ENCODE data around the gene AQR.

AQR gene

GRCh38 chr15:34865531-34865930 lies 104.0 kb downstream of the AQR start:
- no peak for TF ChIP-seq CTCF (IDR thresholded peaks at IDR 0.05; ENCODE audit: insufficient read depth, low read depth, low read length, missing control alignments)
- DNase-seq (ENCODE audit: low read depth): no peak
- no peak overlapping the region for H3K4me3 ChIP-seq (ENCODE audit: low read depth, low read length)

GRCh38 chr15:34861214-34861613 lies 108.3 kb downstream of the AQR start:
- no peak overlapping the region for H3K4me3 ChIP-seq (ENCODE audit: low read depth, low read length)
- no peak for DNase-seq (ENCODE audit: low read depth)
- no peak for TF ChIP-seq CTCF (IDR thresholded peaks at IDR 0.05; ENCODE audit: insufficient read depth, low read depth, low read length, missing control alignments)

GRCh38 chr15:34855893-34856292 lies 113.6 kb downstream of the AQR start:
- H3K4me3 ChIP-seq (ENCODE audit: low read depth, low read length): no peak overlapping the region
- TF ChIP-seq CTCF (IDR thresholded peaks at IDR 0.05; ENCODE audit: insufficient read depth, low read depth, low read length, missing control alignments): no peak
- DNase-seq (ENCODE audit: low read depth): no peak

GRCh38 chr15:34855413-34855812 lies 114.1 kb downstream of the AQR start:
- DNase-seq (ENCODE audit: low read depth): no peak
- H3K4me3 ChIP-seq (ENCODE audit: low read depth, low read length): no peak overlapping the region
- TF ChIP-seq CTCF (IDR thresholded peaks at IDR 0.05; ENCODE audit: insufficient read depth, low read depth, low read length, missing control alignments): no peak

- DNase-seq (ENCODE audit: low read depth): no peak
- H3K4me3 ChIP-seq (ENCODE audit: low read depth, low read length): no peak overlapping the region
- no peak for TF ChIP-seq CTCF (IDR thresholded peaks at IDR 0.05; ENCODE audit: insufficient read depth, low read depth, low read length, missing control alignments)
These were observed 115.3 kb downstream of the AQR start for GRCh38 chr15:34854232-34854631.

- no peak for DNase-seq (ENCODE audit: low read depth)
- TF ChIP-seq CTCF (IDR thresholded peaks at IDR 0.05; ENCODE audit: insufficient read depth, low read depth, low read length, missing control alignments): no peak
- H3K4me3 ChIP-seq (ENCODE audit: low read depth, low read length): no peak overlapping the region
These were observed 116.4 kb downstream of the AQR start for GRCh38 chr15:34853001-34853758.

GRCh38 chr15:34851751-34852150 lies 117.8 kb downstream of the AQR start:
- no peak for DNase-seq (ENCODE audit: low read depth)
- no peak for TF ChIP-seq CTCF (IDR thresholded peaks at IDR 0.05; ENCODE audit: insufficient read depth, low read depth, low read length, missing control alignments)
- no peak overlapping the region for H3K4me3 ChIP-seq (ENCODE audit: low read depth, low read length)

All from GM12865 (cell line).